Immature natural killer cell (primary cell): ENCODE data around the gene ALG9. TPM values are rescaled to one million over a fixed set of nuclear protein-coding genes. Genes with fewer than 3 reads are reported as not detected.
A peak's percentile ranks its signal among the peaks of the same experiment; 100 is the strongest.

ENCODE experiments used
- DNase-seq, 3 donors: peaks; one replicate each; pipeline ENCODE4 v3.0.0; 2022; ENCODE audit warnings: mixed read lengths in 1 of 3
- H3K27ac Mint-ChIP-seq, 6 donors: one replicate each; pipeline ENCODE4 v1.8.0; 2020; ENCODE audit warnings: mixed read lengths in 6 of 6, mild to moderate bottlenecking in 5 of 6, inconsistent platforms in 4 of 6, moderate library complexity in 3 of 6
- H3K27me3 Mint-ChIP-seq, 3 donors: one replicate each; pipeline ENCODE4 v1.8.0; 2020 to 2021; ENCODE audit warnings: low read depth in 3 of 3, mild to moderate bottlenecking in 3 of 3, mixed read lengths in 3 of 3, moderate library complexity in 3 of 3, inconsistent platforms in 1 of 3
- H3K36me3 Mint-ChIP-seq, 3 donors: one replicate each; pipeline ENCODE4 v1.8.0; 2020; ENCODE audit warnings: mixed read lengths in 3 of 3, inconsistent platforms in 2 of 3, mild to moderate bottlenecking in 2 of 3
- H3K4me1 Mint-ChIP-seq, 2 donors: one replicate each; pipeline ENCODE4 v1.8.0; 2020; ENCODE audit warnings: inconsistent platforms in 2 of 2, mild to moderate bottlenecking in 2 of 2, mixed read lengths in 2 of 2, moderate library complexity in 1 of 2
- H3K4me3 Mint-ChIP-seq, 5 donors: one replicate each; pipeline ENCODE4 v1.8.0; 2020; ENCODE audit warnings: mild to moderate bottlenecking in 5 of 5, mixed read lengths in 5 of 5, inconsistent platforms in 3 of 5, moderate library complexity in 3 of 5
- H3K9me3 Mint-ChIP-seq, 6 donors: one replicate each; pipeline ENCODE4 v1.8.0; 2020; ENCODE audit warnings: mild to moderate bottlenecking in 6 of 6, mixed read lengths in 6 of 6, inconsistent platforms in 4 of 6, moderate library complexity in 3 of 6
- polyA plus RNA-seq, 3 donors: library from polyadenylated mRNA; unstranded; fragments of 300-500 nt; fragmentation: Illumina TruSeq; gene quantifications; one replicate each; pipeline ENCODE4 v1.2.3, GENCODE V29; 2021

The ALG9 gene
- polyA plus RNA-seq, 3 donors from 2014 or later: 7.1 to 12.9 (median 11.4) TPM

- Mint-ChIP-seq H3K27ac (no peak overlapping the region), H3K4me1 (peaks cover 0 to 7% of the 10 kb centered on the region in 2 donors), H3K4me3 (no peak overlapping the region), H3K36me3 (peaks cover 30 to 40% (median 35%) of the 10 kb centered on the region in 3 donors), H3K9me3 (no peaks in the 10 kb centered on the region), H3K27me3 (peaks cover 0 to 2% (median 0%) of the 10 kb centered on the region in 3 donors)
- no peak for DNase-seq
Observed at GRCh38 chr11:111838054-111838453, 33.3 kb downstream of the ALG9 start.

- H3K4me1 Mint-ChIP-seq: peaks cover 0 to 7% of the 10 kb centered on the region in 2 donors
Observed at GRCh38 chr11:111837366-111837891, 34.0 kb downstream of the ALG9 start.

GRCh38 chr11:111836721-111837120, 34.7 kb downstream of the ALG9 start:
- no peak for DNase-seq
- H3K27me3 Mint-ChIP-seq: peaks cover 0 to 2% (median 0%) of the 10 kb centered on the region in 3 donors
- H3K9me3 Mint-ChIP-seq: no peaks in the 10 kb centered on the region
- H3K4me3 Mint-ChIP-seq: no peak overlapping the region
- H3K27ac Mint-ChIP-seq: no peak overlapping the region
- peaks cover 30 to 40% (median 35%) of the 10 kb centered on the region in 3 donors for H3K36me3 Mint-ChIP-seq
- peaks cover 0 to 7% of the 10 kb centered on the region in 2 donors for H3K4me1 Mint-ChIP-seq

More at GRCh38 chr11:111837366-111837891, 34.0 kb downstream of the ALG9 start:
- Mint-ChIP-seq H3K36me3 (peaks cover 30 to 40% (median 35%) of the 10 kb centered on the region in 3 donors), H3K4me3 (no peak overlapping the region), H3K27ac (no peak overlapping the region), H3K27me3 (peaks cover 0 to 2% (median 0%) of the 10 kb centered on the region in 3 donors), H3K9me3 (no peaks in the 10 kb centered on the region)
- no peak for DNase-seq

- H3K9me3 Mint-ChIP-seq: no peaks in the 10 kb centered on the region
- H3K36me3 Mint-ChIP-seq: peaks cover 30 to 40% (median 35%) of the 10 kb centered on the region in 3 donors
- H3K4me1 Mint-ChIP-seq: peaks cover 0 to 3% of the 10 kb centered on the region in 2 donors
- H3K27me3 Mint-ChIP-seq: peaks cover 0 to 2% (median 0%) of the 10 kb centered on the region in 3 donors
- no peak overlapping the region for H3K27ac Mint-ChIP-seq
- DNase-seq: no peak
- H3K4me3 Mint-ChIP-seq: no peak overlapping the region
Observed at GRCh38 chr11:111836162-111836561, 35.2 kb downstream of the ALG9 start.

- Mint-ChIP-seq H3K4me3 (no peak overlapping the region), H3K36me3 (peaks cover 30 to 41% (median 35%) of the 10 kb centered on the region in 3 donors), H3K27me3 (peaks cover 0 to 2% (median 0%) of the 10 kb centered on the region in 3 donors), H3K9me3 (no peaks in the 10 kb centered on the region), H3K27ac (no peak overlapping the region), H3K4me1 (no peaks in the 10 kb centered on the region)
- DNase-seq: no peak
Observed at GRCh38 chr11:111835665-111836064, 35.7 kb downstream of the ALG9 start.

- Mint-ChIP-seq H3K27ac (no peak overlapping the region), H3K9me3 (no peaks in the 10 kb centered on the region), H3K27me3 (peaks cover 0 to 2% (median 0%) of the 10 kb centered on the region in 3 donors), H3K36me3 (peaks cover 33 to 49% (median 39%) of the 10 kb centered on the region in 3 donors), H3K4me1 (no peaks in the 10 kb centered on the region), H3K4me3 (no peak overlapping the region)
- no peak for DNase-seq
Observed at GRCh38 chr11:111834432-111835163, 36.8 kb downstream of the ALG9 start.

- Mint-ChIP-seq H3K4me3 (no peak overlapping the region), H3K27ac (no peak overlapping the region), H3K36me3 (peaks cover 40 to 49% (median 48%) of the 10 kb centered on the region in 3 donors), H3K9me3 (no peaks in the 10 kb centered on the region), H3K27me3 (no peaks in the 10 kb centered on the region), H3K4me1 (no peaks in the 10 kb centered on the region)
- DNase-seq: no peak
Observed at GRCh38 chr11:111833524-111833923, 37.9 kb downstream of the ALG9 start.

- no peak overlapping the region for H3K4me3 Mint-ChIP-seq
- no peaks in the 10 kb centered on the region for H3K27me3 Mint-ChIP-seq
- H3K9me3 Mint-ChIP-seq: no peaks in the 10 kb centered on the region
- no peak for DNase-seq
- H3K4me1 Mint-ChIP-seq: no peaks in the 10 kb centered on the region
- peaks cover 30 to 34% (median 31%) of the 10 kb centered on the region in 3 donors for H3K36me3 Mint-ChIP-seq
- peak overlapping the region in 1 of 6 donors; percentile 32 for H3K27ac Mint-ChIP-seq
Observed at GRCh38 chr11:111829185-111829968, 42.0 kb downstream of the ALG9 start.

- peak overlapping the region in 1 of 6 donors; percentile 8 for H3K27ac Mint-ChIP-seq
- peaks cover 19 to 32% (median 25%) of the 10 kb centered on the region in 3 donors for H3K36me3 Mint-ChIP-seq
- H3K27me3 Mint-ChIP-seq: no peaks in the 10 kb centered on the region
- no peak for DNase-seq
- H3K9me3 Mint-ChIP-seq: no peaks in the 10 kb centered on the region
- H3K4me3 Mint-ChIP-seq: no peak overlapping the region
- H3K4me1 Mint-ChIP-seq: no peaks in the 10 kb centered on the region
Observed at GRCh38 chr11:111826322-111826950, 44.9 kb downstream of the ALG9 start.

GRCh38 chr11:111823629-111824028, 47.8 kb downstream of the ALG9 start:
- Mint-ChIP-seq H3K4me1 (no peaks in the 10 kb centered on the region), H3K27ac (no peak overlapping the region), H3K9me3 (no peaks in the 10 kb centered on the region), H3K36me3 (peaks cover 5 to 25% (median 16%) of the 10 kb centered on the region in 3 donors), H3K4me3 (no peak overlapping the region), H3K27me3 (no peaks in the 10 kb centered on the region)
- no peak for DNase-seq

GRCh38 chr11:111823131-111823530, 48.2 kb downstream of the ALG9 start:
- no peak overlapping the region for H3K4me3 Mint-ChIP-seq
- no peaks in the 10 kb centered on the region for H3K4me1 Mint-ChIP-seq
- H3K36me3 Mint-ChIP-seq: peaks cover 4 to 25% (median 13%) of the 10 kb centered on the region in 3 donors
- no peak for DNase-seq
- no peaks in the 10 kb centered on the region for H3K9me3 Mint-ChIP-seq
- no peak overlapping the region for H3K27ac Mint-ChIP-seq
- no peaks in the 10 kb centered on the region for H3K27me3 Mint-ChIP-seq

- no peak for DNase-seq
- Mint-ChIP-seq H3K9me3 (no peaks in the 10 kb centered on the region), H3K36me3 (peaks cover 0 to 13% (median 3%) of the 10 kb centered on the region in 3 donors), H3K4me1 (no peaks in the 10 kb centered on the region), H3K4me3 (no peak overlapping the region), H3K27ac (no peak overlapping the region), H3K27me3 (no peaks in the 10 kb centered on the region)
Observed at GRCh38 chr11:111819829-111820237, 51.5 kb downstream of the ALG9 start.

- no peak for DNase-seq
- H3K36me3 Mint-ChIP-seq: peaks cover 0 to 13% (median 3%) of the 10 kb centered on the region in 3 donors
- H3K9me3 Mint-ChIP-seq: no peaks in the 10 kb centered on the region
- H3K27ac Mint-ChIP-seq: no peak overlapping the region
- H3K27me3 Mint-ChIP-seq: no peaks in the 10 kb centered on the region
- no peaks in the 10 kb centered on the region for H3K4me1 Mint-ChIP-seq
- H3K4me3 Mint-ChIP-seq: no peak overlapping the region
Observed at GRCh38 chr11:111819161-111819828, 52.1 kb downstream of the ALG9 start.
